ENCODE measurements around the gene SOCS3. TPM values are rescaled to one million over a fixed set of nuclear protein-coding genes. Genes with fewer than 3 reads are reported as not detected.

SOCS3 gene
- total RNA-seq, 1 experiment from 2014 or later: 21.7 TPM

DNA sequence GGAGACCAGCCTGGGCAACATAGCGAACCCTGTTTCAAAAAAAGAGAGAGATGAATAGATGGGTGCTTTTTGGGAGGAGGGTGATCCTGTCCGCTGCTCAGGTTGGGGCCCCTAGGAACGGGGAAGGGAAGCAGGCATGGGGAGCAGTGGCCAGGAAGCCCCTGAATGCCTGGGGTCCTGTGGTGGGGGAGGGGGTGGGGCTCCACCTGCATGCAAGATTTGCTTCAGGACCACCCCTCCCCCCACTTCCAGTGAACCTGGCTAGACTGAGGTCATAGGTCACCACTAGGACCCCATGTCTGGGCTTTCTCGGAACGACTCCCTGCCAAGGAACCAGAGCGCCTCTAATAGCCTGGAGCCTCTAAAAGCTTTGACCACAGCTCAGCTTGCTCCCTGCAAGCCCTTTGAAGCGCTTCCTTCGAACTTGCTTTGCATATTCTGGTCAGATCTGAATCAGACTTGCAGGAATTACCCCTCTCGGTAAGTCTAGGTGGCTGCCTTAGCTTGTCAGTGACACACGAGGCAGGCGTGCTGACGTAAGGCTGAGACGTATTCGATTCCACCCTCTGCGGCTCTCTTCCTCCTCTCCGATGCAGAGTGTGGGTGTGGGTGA lies 3.7 kb downstream of the SOCS3 start:
- intact Hi-C loops (cut with micrococcal nuclease; ENCODE audit: unreplicated experiment): no loop called here
- no TSS peak for BruUV-seq (replicated peaks)
- Histone ChIP-seq H3K36me3 (ENCODE audit: low read depth) (no peaks in the 10 kb centered on the region; the same call in 1 of the 2 replicates), H3K27ac (no peak overlapping the region), H3K9me3 (ENCODE audit: insufficient read depth, low read depth) (no peaks in the 10 kb centered on the region), H3K4me2 (no peak overlapping the region), H3K4me3 (no peak overlapping the region), H3K79me2 (ENCODE audit: low read depth) (peaks cover 40% of the 10 kb centered on the region), H3K4me1 (replicated peaks; ENCODE audit: insufficient read depth) (peaks cover 40% of the 10 kb centered on the region), H3K9me2 (ENCODE audit: insufficient read depth) (no peaks in the 10 kb centered on the region), H3F3A (ENCODE audit: insufficient read depth, low read depth) (peaks cover 32% of the 10 kb centered on the region; the same call in 1 of the 2 replicates), H2AFZ (no peak overlapping the region), H4K20me1 (ENCODE audit: insufficient read depth) (peaks cover 22% of the 10 kb centered on the region), H3K27me3 (ENCODE audit: insufficient read depth, low read depth) (no peaks in the 10 kb centered on the region)
- POLR2A ChIA-PET (ENCODE audit: unreplicated experiment): interaction anchor here (0.7 kb wide), 1 partner anchor 21 kb away, joined by 4 read pairs; no protein-coding TSS in a partner anchor
- peak; percentile 57 to 70 for DNase-seq
- CTCF ChIA-PET: interaction anchor here (0.6 to 0.9 kb wide), 2 partner anchors 41 to 101 kb away, joined by 3 read pairs; no protein-coding TSS in a partner anchor
- TF ChIP-seq EZH2 (IDR thresholded peaks at IDR 0.05; ENCODE audit: low read depth): no peak
- TF ChIP-seq, protein P1, sequence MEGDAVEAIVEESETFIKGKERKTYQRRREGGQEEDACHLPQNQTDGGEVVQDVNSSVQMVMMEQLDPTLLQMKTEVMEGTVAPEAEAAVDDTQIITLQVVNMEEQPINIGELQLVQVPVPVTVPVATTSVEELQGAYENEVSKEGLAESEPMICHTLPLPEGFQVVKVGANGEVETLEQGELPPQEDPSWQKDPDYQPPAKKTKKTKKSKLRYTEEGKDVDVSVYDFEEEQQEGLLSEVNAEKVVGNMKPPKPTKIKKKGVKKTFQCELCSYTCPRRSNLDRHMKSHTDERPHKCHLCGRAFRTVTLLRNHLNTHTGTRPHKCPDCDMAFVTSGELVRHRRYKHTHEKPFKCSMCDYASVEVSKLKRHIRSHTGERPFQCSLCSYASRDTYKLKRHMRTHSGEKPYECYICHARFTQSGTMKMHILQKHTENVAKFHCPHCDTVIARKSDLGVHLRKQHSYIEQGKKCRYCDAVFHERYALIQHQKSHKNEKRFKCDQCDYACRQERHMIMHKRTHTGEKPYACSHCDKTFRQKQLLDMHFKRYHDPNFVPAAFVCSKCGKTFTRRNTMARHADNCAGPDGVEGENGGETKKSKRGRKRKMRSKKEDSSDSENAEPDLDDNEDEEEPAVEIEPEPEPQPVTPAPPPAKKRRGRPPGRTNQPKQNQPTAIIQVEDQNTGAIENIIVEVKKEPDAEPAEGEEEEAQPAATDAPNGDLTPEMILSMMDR (conservative IDR thresholded peaks at IDR 0.05): no peak

DNA sequence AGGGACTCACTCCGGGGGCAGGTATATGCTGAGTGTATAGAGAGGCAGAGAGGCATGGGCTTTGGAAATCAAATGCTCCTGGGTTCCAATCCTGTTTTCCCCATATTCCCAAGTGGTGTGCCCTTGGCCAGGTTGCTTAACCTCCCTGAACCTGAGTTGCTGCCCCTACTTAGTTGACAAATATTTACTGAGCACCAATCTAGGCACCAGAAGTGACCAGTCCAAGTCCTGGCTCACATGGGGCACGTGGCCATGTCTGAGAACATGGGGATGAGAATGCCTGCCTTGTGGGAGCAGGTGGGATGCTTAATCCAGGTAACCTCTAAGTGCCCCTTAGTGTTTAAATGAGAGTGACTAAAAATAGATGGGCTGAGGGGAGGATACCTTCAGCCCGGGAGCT lies 4.2 kb downstream of the SOCS3 start:
- H3K9me2 ChIP-seq (ENCODE audit: insufficient read depth): no peaks in the 10 kb centered on the region
- no TSS peak for BruUV-seq (replicated peaks)
- H3K9me3 ChIP-seq (ENCODE audit: insufficient read depth, low read depth): no peaks in the 10 kb centered on the region
- no peak overlapping the region for H2AFZ ChIP-seq
- no peaks in the 10 kb centered on the region; the same call in 1 of the 2 replicates for H3K36me3 ChIP-seq (ENCODE audit: low read depth)
- H3K4me3 ChIP-seq: no peak overlapping the region
- CTCF ChIA-PET: interaction anchor here (0.6 kb wide), 1 partner anchor 100 kb away, joined by 3 read pairs; no protein-coding TSS in a partner anchor
- intact Hi-C loops (cut with micrococcal nuclease; ENCODE audit: unreplicated experiment): no loop called here
- H3K4me1 ChIP-seq (replicated peaks; ENCODE audit: insufficient read depth): peaks cover 40% of the 10 kb centered on the region
- H4K20me1 ChIP-seq (ENCODE audit: insufficient read depth): peaks cover 22% of the 10 kb centered on the region
- no peak for DNase-seq
- peaks cover 40% of the 10 kb centered on the region for H3K79me2 ChIP-seq (ENCODE audit: low read depth)
- no peak overlapping the region for H3K27ac ChIP-seq
- no peaks in the 10 kb centered on the region for H3K27me3 ChIP-seq (ENCODE audit: insufficient read depth, low read depth)
- POLR2A ChIA-PET (ENCODE audit: unreplicated experiment): no interaction called here
- no peak overlapping the region for H3K4me2 ChIP-seq
- no peak for TF ChIP-seq EZH2 (IDR thresholded peaks at IDR 0.05; ENCODE audit: low read depth)
- TF ChIP-seq, protein P1 (conservative IDR thresholded peaks at IDR 0.05): no peak
- peaks cover 32% of the 10 kb centered on the region; the same call in 1 of the 2 replicates for H3F3A ChIP-seq (ENCODE audit: insufficient read depth, low read depth)

DNA sequence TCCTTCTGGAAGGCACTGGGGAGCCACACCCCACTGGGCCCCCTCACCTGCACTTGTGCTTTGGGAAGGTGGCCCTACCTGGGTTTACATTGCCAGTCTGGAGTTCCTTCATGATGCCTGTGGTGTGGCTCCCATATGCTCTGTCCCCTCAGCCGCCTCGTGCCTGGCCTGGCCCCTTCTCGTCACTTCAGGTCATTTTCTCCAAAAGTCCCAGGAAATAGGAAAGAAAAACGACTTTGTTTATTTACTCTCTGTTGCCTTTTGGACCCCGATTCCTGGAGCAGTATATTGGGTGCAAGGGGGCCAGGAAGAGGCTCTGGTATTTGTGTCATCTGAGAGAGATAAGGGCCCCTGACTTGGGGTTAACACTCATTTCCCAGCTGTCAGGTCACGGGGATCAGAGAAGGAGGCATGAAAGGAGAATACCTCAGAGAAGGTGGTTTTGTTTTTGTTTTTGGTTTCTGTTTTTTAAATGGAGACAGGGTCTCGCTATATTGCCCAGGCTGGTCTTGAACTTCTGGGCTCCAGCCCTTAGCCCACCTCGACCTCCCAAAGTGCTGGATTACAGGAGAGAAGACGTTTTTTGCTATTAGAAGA lies 4.7 kb downstream of the SOCS3 start:
- Histone ChIP-seq H3F3A (ENCODE audit: insufficient read depth, low read depth) (peaks cover 32% of the 10 kb centered on the region; the same call in 1 of the 2 replicates), H3K27ac (no peak overlapping the region), H2AFZ (no peak overlapping the region), H3K36me3 (ENCODE audit: low read depth) (no peaks in the 10 kb centered on the region; the same call in 1 of the 2 replicates), H3K27me3 (ENCODE audit: insufficient read depth, low read depth) (no peaks in the 10 kb centered on the region), H3K9me3 (ENCODE audit: insufficient read depth, low read depth) (no peaks in the 10 kb centered on the region), H3K4me3 (no peak overlapping the region), H3K9me2 (ENCODE audit: insufficient read depth) (no peaks in the 10 kb centered on the region), H3K4me1 (replicated peaks; ENCODE audit: insufficient read depth) (peaks cover 40% of the 10 kb centered on the region), H3K4me2 (no peak overlapping the region), H4K20me1 (ENCODE audit: insufficient read depth) (peaks cover 22% of the 10 kb centered on the region), H3K79me2 (ENCODE audit: low read depth) (peaks cover 40% of the 10 kb centered on the region)
- no TSS peak for BruUV-seq (replicated peaks)
- no peak for DNase-seq
- CTCF ChIA-PET: interaction anchor here (0.6 kb wide), 1 partner anchor 100 kb away, joined by 3 read pairs; no protein-coding TSS in a partner anchor
- TF ChIP-seq, protein P1 (conservative IDR thresholded peaks at IDR 0.05): no peak
- TF ChIP-seq EZH2 (IDR thresholded peaks at IDR 0.05; ENCODE audit: low read depth): no peak
- intact Hi-C loops (cut with micrococcal nuclease; ENCODE audit: unreplicated experiment): no loop called here
- POLR2A ChIA-PET (ENCODE audit: unreplicated experiment): no interaction called here
